Omental fat pad (tissue), 4 donors: ENCODE data around the gene GSK3A. TPM values are rescaled to one million over a fixed set of nuclear protein-coding genes. Genes with fewer than 3 reads are reported as not detected.

Source experiments
- ATAC-seq: fragments of 150-250 bp; one replicate; pipeline ENCODE4 v1.9.1; 2016; ENCODE audit warnings: mild to moderate bottlenecking, moderate library complexity; ENCODE audit not compliant: low FRiP score
- DNase-seq: peaks from one replicate; pipeline ENCODE4 v3.0.0-alpha.2; 2019; ENCODE audit warnings: low spot score
- CTCF ChIP-seq, 3 donors: fragments of 450-650 bp; IDR thresholded peaks; one replicate each; pipeline ENCODE4 v1.5.1; 2016 to 2017; ENCODE audit warnings: antibody characterized with exemption in 3 of 3, mild to moderate bottlenecking in 3 of 3, moderate library complexity in 2 of 3
- total RNA-seq, 4 donors: library from RNA; depleted of rRNA; stranded (reverse); fragments of >200 nt; gene quantifications; one replicate each; pipeline ENCODE4 v1.1.0, GENCODE V29; 2016

GSK3A gene
- total RNA-seq, 4 donors from 2014 or later = 16.9 to 32.3 (median 20.0) TPM

- no peak for ATAC-seq
- no peak for TF ChIP-seq CTCF (IDR thresholded peaks at IDR 0.05)
- no peak for DNase-seq
These were observed 33.9 kb upstream of the GSK3A start for GRCh38 chr19:42276284-42276683.

- no peak for TF ChIP-seq CTCF (IDR thresholded peaks at IDR 0.05)
These were observed 33.1 kb upstream of the GSK3A start for GRCh38 chr19:42275517-42275916.

GRCh38 chr19:42275103-42275502 lies 32.7 kb upstream of the GSK3A start:
- TF ChIP-seq CTCF (IDR thresholded peaks at IDR 0.05) = no peak
- DNase-seq (no peak), ATAC-seq (no peak)

More at GRCh38 chr19:42275517-42275916, 33.1 kb upstream of the GSK3A start:
- DNase-seq (no peak), ATAC-seq (no peak)

GRCh38 chr19:42274065-42274682 lies 31.8 kb upstream of the GSK3A start:
- no peak for ATAC-seq
- TF ChIP-seq CTCF (IDR thresholded peaks at IDR 0.05) = no peak
- DNase-seq = no peak

- DNase-seq = no peak
- TF ChIP-seq CTCF (IDR thresholded peaks at IDR 0.05) = no peak
These were observed 31.1 kb upstream of the GSK3A start for GRCh38 chr19:42273407-42274064.

GRCh38 chr19:42272989-42273406 lies 30.6 kb upstream of the GSK3A start:
- DNase-seq (no peak), ATAC-seq (no peak)
- no peak for TF ChIP-seq CTCF (IDR thresholded peaks at IDR 0.05)

More at GRCh38 chr19:42273407-42274064, 31.1 kb upstream of the GSK3A start:
- no peak for ATAC-seq

GRCh38 chr19:42272535-42272897 lies 30.1 kb upstream of the GSK3A start:
- no peak for TF ChIP-seq CTCF (IDR thresholded peaks at IDR 0.05)
- no peak for ATAC-seq
- no peak for DNase-seq
